Left ventricle myocardium inferior (tissue), 1 donor: ENCODE measurements around the gene ZNF277. TPM values are rescaled to one million over a fixed set of nuclear protein-coding genes. Genes with fewer than 3 reads are reported as not detected.
"Not testable (repeated sequence)": the region's sequence is repeated elsewhere in the genome, so short reads cannot be mapped to it uniquely, and the experiment has no call there.

Experiments used
- DNase-seq: peaks from one replicate; pipeline ENCODE4 v3.0.0-alpha.2; 2020
- H3K27ac ChIP-seq: fragments of 200-600 bp; replicated peaks from 2 replicates; pipeline ENCODE4 v1.8.0; 2021
- H3K27me3 ChIP-seq: fragments of 200-600 bp; 2 replicates; pipeline ENCODE4 v1.8.0; 2021; ENCODE audit warnings: low read depth
- H3K36me3 ChIP-seq: fragments of 200-600 bp; 2 replicates; pipeline ENCODE4 v1.8.0; 2021
- H3K4me1 ChIP-seq: fragments of 200-600 bp; 2 replicates; pipeline ENCODE4 v1.8.0; 2021
- H3K4me3 ChIP-seq: fragments of 200-600 bp; 2 replicates; pipeline ENCODE4 v1.8.0; 2021; ENCODE audit warnings: mild to moderate bottlenecking, moderate library complexity
- H3K9me3 ChIP-seq: fragments of 200-600 bp; replicated peaks from 2 replicates; pipeline ENCODE4 v1.8.0; 2021
- CTCF ChIP-seq: fragments of 200-600 bp; IDR thresholded peaks from 2 replicates; pipeline ENCODE4 v1.8.0; 2021; ENCODE audit warnings: antibody characterized with exemption, mild to moderate bottlenecking, borderline replicate concordance
- intact Hi-C: fragments of 100-400 bp; cut with micrococcal nuclease; formaldehyde crosslinking; loops from one replicate; pipeline ENCODE4 v1.11.0; 2022
- total RNA-seq: library from RNA; stranded (reverse); fragmentation: NEBNext Ultra II Directional; extraction: Animal tissue kit (Norgen Biotek cat#: 25700); gene quantifications from one replicate; pipeline ENCODE4 v1.2.1, GENCODE V29; 2021
- donor health status: DM: no; HTN: yes; CAD: no; lungs with severe emphysema.

Gene ZNF277
- total RNA-seq, 1 donor from 2014 or later, result 14.6 TPM

DNA sequence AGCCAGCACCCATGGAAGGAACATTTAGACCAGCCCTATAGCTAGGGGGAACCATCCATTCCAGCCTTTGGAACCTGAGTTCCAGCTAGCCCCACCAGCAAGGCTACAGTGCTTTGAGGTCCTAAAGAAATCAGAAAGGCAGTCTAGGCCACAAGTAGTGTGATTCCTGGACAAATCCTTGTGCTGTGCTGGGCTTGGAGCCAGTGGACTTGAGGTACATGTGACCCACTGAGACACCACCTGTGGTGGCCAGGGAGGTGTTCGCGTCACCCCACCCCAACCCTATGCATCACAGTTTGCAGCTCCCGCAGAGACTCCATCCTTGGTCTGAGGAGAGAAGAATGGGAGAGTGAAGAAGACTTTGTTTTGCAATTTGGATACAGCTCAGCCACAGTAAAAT, 31.8 kb downstream of the ZNF277 start:
- Histone ChIP-seq H3K9me3 (peaks cover 7% of the 10 kb centered on the region), H3K36me3 (no peaks in the 10 kb centered on the region), H3K27me3 (no peaks in the 10 kb centered on the region), H3K4me1 (peaks cover 11% of the 10 kb centered on the region), H3K4me3 (no peak overlapping the region), H3K27ac (no peak overlapping the region)
- TF ChIP-seq CTCF, result no peak
- intact Hi-C loops, result no loop called here
- no peak for DNase-seq

DNA sequence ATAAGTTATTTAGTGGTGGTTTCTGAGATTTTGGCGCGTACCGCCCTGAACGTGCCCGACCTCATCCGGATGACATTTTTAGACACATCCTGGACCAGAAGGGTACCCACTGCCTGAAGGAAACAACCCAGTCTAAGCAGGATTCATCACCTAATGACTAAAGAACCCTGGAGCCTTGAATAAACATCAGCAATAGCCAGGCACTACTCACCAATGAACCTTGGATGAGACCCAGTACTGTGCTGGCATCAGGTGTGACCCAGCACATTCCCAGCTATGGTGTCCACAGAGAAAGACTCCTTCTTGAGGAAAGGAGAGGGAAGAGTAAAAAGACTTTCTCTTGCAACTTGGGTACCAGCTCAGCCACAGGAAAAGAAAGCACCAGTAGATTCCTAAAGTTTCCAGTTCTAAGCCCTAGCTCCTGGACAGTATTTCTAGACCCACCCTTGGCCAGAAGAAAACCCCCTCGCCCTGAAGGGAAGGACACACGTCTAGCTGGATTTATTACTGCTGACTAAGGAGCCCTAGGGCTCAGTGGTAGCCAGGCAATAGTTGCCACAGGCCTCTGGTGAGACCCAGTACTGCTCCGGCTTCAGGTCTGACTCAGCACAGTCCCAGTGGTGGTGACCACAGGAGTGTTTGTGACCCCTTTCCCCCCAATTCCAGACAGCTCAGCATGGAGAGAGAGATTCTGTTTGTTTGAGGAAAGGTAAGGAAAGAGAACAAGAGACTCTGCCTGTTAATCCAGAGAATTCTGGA, 32.5 kb downstream of the ZNF277 start:
- Histone ChIP-seq H3K4me1 (peaks cover 4% of the 10 kb centered on the region), H3K36me3 (no peaks in the 10 kb centered on the region), H3K27me3 (no peaks in the 10 kb centered on the region), H3K27ac (no peak overlapping the region), H3K9me3 (peaks cover 8% of the 10 kb centered on the region), H3K4me3 (no peak overlapping the region)
- TF ChIP-seq CTCF, result no peak
- no peak for DNase-seq
- intact Hi-C loops, result no loop called here

DNA sequence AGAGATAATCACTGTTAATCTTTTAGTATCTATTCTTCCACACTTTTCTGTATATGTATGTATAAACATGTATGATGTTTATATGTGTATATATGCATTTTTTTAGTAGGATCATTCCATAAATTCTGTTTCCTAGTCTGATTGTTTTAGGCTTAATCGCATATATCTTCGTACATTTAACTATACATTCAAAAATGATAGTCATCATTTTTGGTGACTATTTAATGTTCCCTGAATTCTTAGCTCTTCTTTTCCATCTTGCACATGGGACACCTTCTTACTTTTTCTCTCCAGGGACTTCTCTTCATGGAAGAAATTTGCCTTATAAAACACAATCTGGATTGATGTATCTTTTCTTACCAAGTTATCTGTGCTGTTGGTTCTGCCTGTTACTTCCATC, 42.1 kb downstream of the ZNF277 start:
- H3K9me3 ChIP-seq, result no peaks in the 10 kb centered on the region
- no peaks in the 10 kb centered on the region for H3K27me3 ChIP-seq
- H3K27ac ChIP-seq, result no peak overlapping the region
- no peaks in the 10 kb centered on the region for H3K36me3 ChIP-seq
- intact Hi-C loops, result no loop called here
- H3K4me1 ChIP-seq, result peaks cover 10% of the 10 kb centered on the region
- TF ChIP-seq CTCF, result no peak
- H3K4me3 ChIP-seq, result no peak overlapping the region
- DNase-seq, result no peak

- H3K27ac ChIP-seq, DNase-seq, H3K9me3 ChIP-seq, H3K27me3 ChIP-seq, H3K36me3 ChIP-seq, H3K4me3 ChIP-seq, intact Hi-C loops: not testable (repeated sequence)
- peaks cover 16% of the 10 kb centered on the region for H3K4me1 ChIP-seq
Measured at GRCh38 chr7:112249967-112250366, 43.5 kb downstream of the ZNF277 start.

- Histone ChIP-seq H3K27me3 (no peaks in the 10 kb centered on the region), H3K36me3 (no peaks in the 10 kb centered on the region), H3K4me3 (no peak overlapping the region), H3K27ac (no peak overlapping the region), H3K4me1 (peaks cover 22% of the 10 kb centered on the region), H3K9me3 (no peaks in the 10 kb centered on the region)
- no peak for TF ChIP-seq CTCF
- no peak for DNase-seq
- intact Hi-C loops, result no loop called here
Measured at GRCh38 chr7:112252141-112252540, 45.6 kb downstream of the ZNF277 start.

- Histone ChIP-seq H3K9me3 (no peaks in the 10 kb centered on the region), H3K27me3 (no peaks in the 10 kb centered on the region), H3K27ac (no peak overlapping the region), H3K4me3 (no peak overlapping the region), H3K4me1 (peaks cover 22% of the 10 kb centered on the region), H3K36me3 (no peaks in the 10 kb centered on the region)
- TF ChIP-seq CTCF, result no peak
- intact Hi-C loops, result no loop called here
- DNase-seq, result no peak
Measured at GRCh38 chr7:112252691-112253090, 46.2 kb downstream of the ZNF277 start.
